CD4-positive, alpha-beta memory T cell (primary cell): Measurements from ENCODE around the gene SMKR1. TPM values are rescaled to one million over a fixed set of nuclear protein-coding genes. Genes with fewer than 3 reads are reported as not detected.

ENCODE experiments used
- CTCF ChIA-PET: fragments of 350-600 bp; sonication (Branson Sonifier 250); formaldehyde crosslinking; loops from one replicate; lab custom pipeline; 2021; ENCODE audit warnings: inconsistent platforms; ENCODE audit not compliant: partially characterized antibody; lab: Charles Lee
- POLR2A ChIA-PET: fragments of 350-600 bp; sonication (Branson Sonifier 250); formaldehyde crosslinking; loops from one replicate; lab custom pipeline; 2021; ENCODE audit not compliant: partially characterized antibody; lab: Charles Lee
- DNase-seq, 5 donors: peaks; one replicate each; pipeline versions ENCODE4 v3.0.0 to v3.0.0-alpha.2; 2020 to 2022; ENCODE audit warnings: mixed read lengths in 1 of 5
- H3K27ac ChIP-seq: one replicate; pipeline ENCODE4 v1.7.0; 2013; ENCODE audit warnings: low read depth, low read length
- H3K27me3 ChIP-seq: 2 replicates; pipeline ENCODE4 v1.7.0; 2013; ENCODE audit warnings: mild to moderate bottlenecking, low read length, moderate library complexity; ENCODE audit not compliant: insufficient read depth
- H3K36me3 ChIP-seq: 2 replicates; pipeline ENCODE4 v1.7.0; 2013; ENCODE audit warnings: mild to moderate bottlenecking, low read length, moderate library complexity; ENCODE audit not compliant: insufficient read depth
- H3K4me1 ChIP-seq: 2 replicates; pipeline ENCODE4 v1.7.0; 2013; ENCODE audit warnings: mild to moderate bottlenecking, low read length, moderate library complexity; ENCODE audit not compliant: insufficient read depth
- H3K4me3 ChIP-seq, 2 donors: one replicate each; pipeline ENCODE4 v1.7.0; 2013; ENCODE audit warnings: low read length in 2 of 2, mild to moderate bottlenecking in 1 of 2
- H3K9me3 ChIP-seq, 2 donors: one replicate each; pipeline ENCODE4 v1.7.0; 2013; ENCODE audit warnings: low read length in 2 of 2, control low read depth in 1 of 2; ENCODE audit not compliant: control insufficient read depth in 1 of 2
- H3K27ac Mint-ChIP-seq, 7 donors: one replicate each; pipeline ENCODE4 v1.8.0; 2020 to 2021; ENCODE audit warnings: mixed read lengths in 7 of 7, mild to moderate bottlenecking in 6 of 7, inconsistent platforms in 3 of 7, moderate library complexity in 3 of 7
- H3K27me3 Mint-ChIP-seq, 2 donors: one replicate each; pipeline ENCODE4 v1.8.0; 2020 to 2021; ENCODE audit warnings: mixed read lengths in 2 of 2
- H3K36me3 Mint-ChIP-seq, 2 donors: one replicate each; pipeline ENCODE4 v1.8.0; 2020 to 2021; ENCODE audit warnings: mixed read lengths in 2 of 2, inconsistent platforms in 1 of 2, mild to moderate bottlenecking in 1 of 2
- H3K4me1 Mint-ChIP-seq, 4 donors: one replicate each; pipeline ENCODE4 v1.8.0; 2020 to 2021; ENCODE audit warnings: mixed read lengths in 4 of 4, mild to moderate bottlenecking in 1 of 4
- H3K4me3 Mint-ChIP-seq, 8 donors: one replicate each; pipeline ENCODE4 v1.8.0; 2020 to 2021; ENCODE audit warnings: mixed read lengths in 8 of 8, mild to moderate bottlenecking in 7 of 8, moderate library complexity in 6 of 8, inconsistent platforms in 3 of 8
- H3K9me3 Mint-ChIP-seq, 8 donors: one replicate each; pipeline ENCODE4 v1.8.0; 2020 to 2021; ENCODE audit warnings: mixed read lengths in 8 of 8, mild to moderate bottlenecking in 5 of 8, inconsistent platforms in 3 of 8, moderate library complexity in 1 of 8
- intact Hi-C: fragments of 100-400 bp; cut with micrococcal nuclease; formaldehyde crosslinking; loops from one replicate; pipeline ENCODE4 v1.15.1; 2023
- polyA plus RNA-seq, 2 donors: library from polyadenylated mRNA; unstranded; fragments of 300-500 nt; fragmentation: Illumina TruSeq; gene quantifications; one replicate each; pipeline ENCODE4 v1.2.3, GENCODE V29; 2021
- total RNA-seq, 2 experiments: library from RNA; stranded (reverse); gene quantifications; one replicate each; pipeline ENCODE4 v1.2.3, GENCODE V29; 2021

SMKR1 gene
- total and polyA plus RNA-seq, 4 experiments from 2014 or later = 1.2 to 7.9 (median 2.0) TPM

DNA sequence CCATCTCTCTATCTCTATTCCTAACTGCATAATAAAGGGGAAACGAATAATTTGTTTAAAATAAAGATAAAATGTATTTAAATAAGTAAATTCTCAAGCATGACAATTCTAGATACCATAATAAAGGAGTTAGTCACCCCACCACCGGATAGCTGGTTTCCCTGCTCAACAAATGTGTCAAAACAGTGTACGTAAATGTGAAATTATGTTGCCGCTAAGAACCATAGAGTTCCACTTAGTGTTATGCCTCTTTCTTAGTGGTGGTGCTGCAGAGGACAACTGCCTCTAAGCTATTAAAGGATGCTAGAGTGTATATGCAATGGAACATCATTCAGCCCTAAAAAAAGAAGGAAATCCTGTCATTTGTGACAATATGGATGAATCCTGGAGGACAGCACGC, 42.4 kb downstream of the SMKR1 start:
- Histone ChIP-seq H3K27me3 (no peaks in the 10 kb centered on the region), H3K4me3 (no peak overlapping the region), H3K27ac (no peak overlapping the region), H3K4me1 (no peaks in the 10 kb centered on the region), H3K9me3 (no peaks in the 10 kb centered on the region), H3K36me3 (no peaks in the 10 kb centered on the region)
- H3K27me3 Mint-ChIP-seq = peaks cover 3% of the 10 kb centered on the region in 2 donors
- H3K27ac Mint-ChIP-seq = no peak overlapping the region
- H3K4me3 Mint-ChIP-seq = no peak overlapping the region
- H3K9me3 Mint-ChIP-seq = no peaks in the 10 kb centered on the region
- DNase-seq = no peak
- POLR2A ChIA-PET = no interaction called here
- CTCF ChIA-PET = no interaction called here
- no peaks in the 10 kb centered on the region for H3K4me1 Mint-ChIP-seq
- intact Hi-C loops = no loop called here
- H3K36me3 Mint-ChIP-seq = no peaks in the 10 kb centered on the region

DNA sequence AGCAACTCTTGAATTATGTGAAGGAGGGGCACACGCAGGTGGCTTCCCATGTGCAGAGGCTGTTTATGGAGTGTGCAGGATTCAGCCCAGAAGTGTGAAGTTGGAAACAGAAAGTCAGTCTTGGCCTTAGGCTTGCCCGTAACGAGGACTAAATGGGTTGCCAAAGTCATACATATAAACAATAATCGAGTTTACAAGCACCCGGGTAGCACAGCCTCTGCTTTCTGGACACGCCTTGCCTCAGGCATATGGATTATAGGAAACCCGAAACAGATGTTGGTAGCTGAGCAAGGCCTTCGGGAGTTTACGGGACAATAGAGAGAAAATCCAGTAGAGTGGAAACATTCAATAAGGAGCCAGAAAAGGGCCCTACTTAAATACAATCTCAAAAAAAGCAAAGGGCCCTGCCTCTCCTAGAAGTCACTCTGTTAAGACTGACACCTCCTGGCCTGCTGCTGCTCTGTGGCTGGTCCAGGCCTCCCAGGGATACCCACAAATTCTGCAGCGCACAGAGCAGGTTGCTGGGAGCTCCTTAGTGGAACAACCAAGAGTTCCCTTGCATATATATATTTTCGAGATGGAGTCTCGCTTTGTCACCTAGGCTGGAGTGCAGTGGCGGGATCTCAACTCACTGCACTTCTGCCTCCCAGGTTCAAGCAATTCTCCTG, 48.5 kb downstream of the SMKR1 start:
- H3K36me3 Mint-ChIP-seq = no peaks in the 10 kb centered on the region
- H3K27me3 ChIP-seq = peaks cover 4% of the 10 kb centered on the region
- H3K4me1 Mint-ChIP-seq = peaks cover 5 to 6% (median 5%) of the 10 kb centered on the region in 4 donors
- no peaks in the 10 kb centered on the region for H3K36me3 ChIP-seq
- no peaks in the 10 kb centered on the region for H3K9me3 Mint-ChIP-seq
- H3K4me1 ChIP-seq = no peaks in the 10 kb centered on the region
- no peaks in the 10 kb centered on the region for H3K9me3 ChIP-seq
- DNase-seq = no peak
- ChIA-PET CTCF (interaction anchor here (1.1 kb wide), 1 partner anchor 97 kb away, joined by 3 read pairs; no protein-coding TSS in a partner anchor), POLR2A (no interaction called here)
- H3K27ac ChIP-seq = no peak overlapping the region
- no peak overlapping the region for H3K4me3 Mint-ChIP-seq
- intact Hi-C loops = no loop called here
- no peaks in the 10 kb centered on the region for H3K27me3 Mint-ChIP-seq
- H3K27ac Mint-ChIP-seq = peak overlapping the region in 1 of 7 donors; percentile 1
- no peak overlapping the region for H3K4me3 ChIP-seq

DNA sequence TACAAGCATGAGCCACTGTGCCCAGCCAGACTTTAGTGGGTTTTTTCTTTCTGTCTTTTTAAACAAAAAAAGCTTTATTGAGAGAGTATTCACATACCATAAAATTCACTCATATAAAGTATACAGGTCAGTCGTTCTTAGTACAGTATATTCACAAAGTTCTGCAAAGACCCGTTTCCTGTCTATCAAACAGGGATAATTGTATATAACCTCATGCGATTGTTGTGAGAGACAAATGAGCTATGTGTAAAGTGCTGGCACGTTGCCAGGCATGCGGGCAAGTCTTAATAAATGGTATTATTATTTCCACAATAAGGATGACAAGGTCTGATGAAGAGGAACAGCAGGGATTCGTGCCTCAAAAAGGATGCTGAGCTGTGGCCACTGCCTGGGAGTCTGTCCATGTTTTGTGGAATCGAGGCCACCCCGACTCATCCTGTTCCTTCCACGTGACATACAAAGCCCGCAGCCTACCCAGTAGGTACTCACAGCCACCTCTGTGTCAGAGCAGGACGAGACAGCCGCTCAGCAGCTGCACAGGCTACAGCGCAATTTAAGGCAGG, 51.6 kb downstream of the SMKR1 start:
- H3K36me3 Mint-ChIP-seq = no peaks in the 10 kb centered on the region
- H3K9me3 Mint-ChIP-seq = no peaks in the 10 kb centered on the region
- H3K4me1 Mint-ChIP-seq = peaks cover 5 to 6% (median 5%) of the 10 kb centered on the region in 4 donors
- no peaks in the 10 kb centered on the region for H3K4me1 ChIP-seq
- POLR2A ChIA-PET = no interaction called here
- intact Hi-C loops = no loop called here
- H3K27ac Mint-ChIP-seq = peak overlapping the region in 4 of 7 donors; percentile 1 to 71 (median 52)
- H3K27me3 ChIP-seq = peaks cover 4% of the 10 kb centered on the region
- H3K27me3 Mint-ChIP-seq = no peaks in the 10 kb centered on the region
- H3K4me3 Mint-ChIP-seq = peak overlapping the region in 6 of 8 donors; percentile 3 to 78 (median 60)
- CTCF ChIA-PET = no interaction called here
- H3K36me3 ChIP-seq = no peaks in the 10 kb centered on the region
- no peaks in the 10 kb centered on the region for H3K9me3 ChIP-seq
- H3K27ac ChIP-seq = no peak overlapping the region
- peak; percentile 29 to 50 (median 42) for DNase-seq
- no peak overlapping the region for H3K4me3 ChIP-seq

DNA sequence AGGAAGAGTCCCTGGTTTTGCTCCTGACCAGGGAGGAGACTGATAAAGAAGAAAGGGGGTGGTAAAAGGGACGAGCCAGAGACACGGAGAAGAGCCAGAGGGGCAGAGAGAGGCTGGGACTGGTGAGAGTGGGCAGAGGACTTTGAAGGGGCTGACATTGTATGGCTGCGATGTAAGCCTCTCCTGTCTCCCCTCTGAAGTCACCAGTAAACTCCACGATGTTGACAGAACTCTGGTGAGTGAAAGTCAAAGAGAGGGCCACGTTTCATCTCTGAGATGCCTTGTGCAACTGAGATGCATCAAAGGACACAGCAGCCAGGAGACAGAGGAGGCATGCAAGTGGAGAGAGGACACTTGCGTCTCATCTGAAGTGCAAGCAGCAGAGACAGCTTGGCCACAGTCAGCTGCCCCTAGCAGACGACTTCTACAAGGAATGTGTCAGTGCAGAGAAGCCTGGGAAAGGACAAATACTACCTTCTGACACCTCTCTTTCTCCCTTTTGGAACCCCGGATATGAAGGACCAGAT, 54.3 kb downstream of the SMKR1 start:
- intact Hi-C loops = no loop called here
- H3K4me1 Mint-ChIP-seq = peaks cover 5 to 6% (median 5%) of the 10 kb centered on the region in 4 donors
- DNase-seq = no peak
- Histone ChIP-seq H3K27ac (no peak overlapping the region), H3K9me3 (no peaks in the 10 kb centered on the region), H3K4me1 (no peaks in the 10 kb centered on the region), H3K36me3 (no peaks in the 10 kb centered on the region), H3K4me3 (no peak overlapping the region), H3K27me3 (peaks cover 4% of the 10 kb centered on the region)
- POLR2A ChIA-PET = no interaction called here
- no peak overlapping the region for H3K4me3 Mint-ChIP-seq
- H3K27me3 Mint-ChIP-seq = peaks cover 0 to 3% of the 10 kb centered on the region in 2 donors
- no peaks in the 10 kb centered on the region for H3K9me3 Mint-ChIP-seq
- H3K36me3 Mint-ChIP-seq = no peaks in the 10 kb centered on the region
- CTCF ChIA-PET = interaction anchor here (0.6 kb wide), 1 partner anchor 1117 kb away, joined by 3 read pairs; no protein-coding TSS in a partner anchor
- H3K27ac Mint-ChIP-seq = no peak overlapping the region

DNA sequence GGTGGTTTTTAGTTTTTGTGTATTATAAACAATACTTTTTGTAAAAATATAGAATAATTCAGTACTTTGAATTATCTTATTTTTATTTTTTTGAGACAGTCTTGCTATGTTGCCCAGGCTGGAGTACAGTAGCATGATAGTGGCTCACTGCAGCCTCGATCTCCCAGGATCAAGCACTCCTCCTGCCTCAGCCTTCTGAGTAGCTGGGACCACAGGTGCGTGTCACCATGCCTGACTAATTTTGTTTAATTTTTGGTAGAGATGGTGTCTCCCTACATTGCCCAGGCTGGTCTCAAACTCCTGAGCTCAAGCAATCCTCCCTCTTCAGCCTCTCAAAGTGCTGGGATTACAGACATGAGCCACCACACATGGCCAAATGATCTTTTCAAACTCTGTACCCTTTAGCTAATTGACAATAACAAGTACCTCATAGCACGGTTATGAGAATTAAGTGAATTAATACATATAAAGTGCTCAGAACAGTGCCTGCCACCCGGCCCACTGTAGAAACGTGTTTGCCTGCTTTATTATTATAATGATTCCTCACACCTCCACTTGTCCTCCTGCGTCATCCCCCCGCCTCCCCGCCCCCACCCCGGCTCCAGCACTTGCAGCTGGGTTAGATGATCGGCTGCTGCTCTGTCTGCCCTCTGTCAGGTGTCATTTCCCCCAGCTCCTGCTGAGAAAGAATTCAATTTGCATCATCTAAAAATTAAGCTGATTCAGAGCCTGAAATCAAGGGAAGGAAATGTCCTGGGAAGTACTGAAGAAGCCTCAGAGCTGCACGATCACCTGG, 55.6 kb downstream of the SMKR1 start:
- no peaks in the 10 kb centered on the region for H3K9me3 ChIP-seq
- Mint-ChIP-seq H3K4me1 (peaks cover 5 to 6% (median 5%) of the 10 kb centered on the region in 4 donors), H3K36me3 (no peaks in the 10 kb centered on the region), H3K27me3 (peaks cover 0 to 7% of the 10 kb centered on the region in 2 donors), H3K9me3 (no peaks in the 10 kb centered on the region), H3K27ac (no peak overlapping the region), H3K4me3 (no peak overlapping the region)
- H3K27me3 ChIP-seq = peaks cover 2% of the 10 kb centered on the region
- intact Hi-C loops = no loop called here
- H3K4me3 ChIP-seq = no peak overlapping the region
- POLR2A ChIA-PET = no interaction called here
- CTCF ChIA-PET = interaction anchor here (0.8 to 2.1 kb wide), 2 partner anchors 10 to 79 kb away, joined by 3 to 4 read pairs; no protein-coding TSS in a partner anchor
- H3K4me1 ChIP-seq = no peaks in the 10 kb centered on the region
- H3K36me3 ChIP-seq = no peaks in the 10 kb centered on the region
- no peak for DNase-seq
- no peak overlapping the region for H3K27ac ChIP-seq

DNA sequence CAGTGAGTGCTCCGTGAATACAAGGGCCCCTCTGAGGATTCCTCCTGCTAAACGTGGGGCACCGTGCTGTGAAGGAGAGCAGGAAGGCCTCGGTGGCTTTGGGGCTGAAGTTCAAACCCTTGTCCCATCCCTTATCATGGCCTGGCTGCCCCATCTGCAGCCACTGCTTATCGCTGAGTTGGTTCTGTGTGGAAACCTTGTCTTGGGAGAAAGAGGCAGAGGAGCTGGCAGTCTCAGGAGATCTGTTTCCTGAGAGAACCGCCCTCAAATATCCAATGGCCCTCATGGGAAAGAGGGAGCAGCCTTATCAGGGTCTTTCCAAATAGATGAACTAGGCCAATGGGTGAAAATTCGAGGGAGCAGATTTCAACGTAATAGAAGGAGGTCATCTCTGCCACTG, 57.2 kb downstream of the SMKR1 start:
- H3K36me3 ChIP-seq = no peaks in the 10 kb centered on the region
- H3K9me3 Mint-ChIP-seq = no peaks in the 10 kb centered on the region
- H3K36me3 Mint-ChIP-seq = no peaks in the 10 kb centered on the region
- H3K4me3 Mint-ChIP-seq = no peak overlapping the region
- ChIA-PET CTCF (interaction anchor here (2.1 kb wide), 1 partner anchor 8 kb away, joined by 4 read pairs; no protein-coding TSS in a partner anchor), POLR2A (no interaction called here)
- H3K27ac ChIP-seq = no peak overlapping the region
- no peaks in the 10 kb centered on the region for H3K4me1 ChIP-seq
- peak overlapping the region in 1 of 7 donors; percentile 8 for H3K27ac Mint-ChIP-seq
- no peaks in the 10 kb centered on the region for H3K27me3 ChIP-seq
- DNase-seq = no peak
- no peaks in the 10 kb centered on the region for H3K9me3 ChIP-seq
- no peaks in the 10 kb centered on the region for H3K4me1 Mint-ChIP-seq
- intact Hi-C loops = no loop called here
- H3K27me3 Mint-ChIP-seq = peaks cover 2 to 10% of the 10 kb centered on the region in 2 donors
- H3K4me3 ChIP-seq = no peak overlapping the region

DNA sequence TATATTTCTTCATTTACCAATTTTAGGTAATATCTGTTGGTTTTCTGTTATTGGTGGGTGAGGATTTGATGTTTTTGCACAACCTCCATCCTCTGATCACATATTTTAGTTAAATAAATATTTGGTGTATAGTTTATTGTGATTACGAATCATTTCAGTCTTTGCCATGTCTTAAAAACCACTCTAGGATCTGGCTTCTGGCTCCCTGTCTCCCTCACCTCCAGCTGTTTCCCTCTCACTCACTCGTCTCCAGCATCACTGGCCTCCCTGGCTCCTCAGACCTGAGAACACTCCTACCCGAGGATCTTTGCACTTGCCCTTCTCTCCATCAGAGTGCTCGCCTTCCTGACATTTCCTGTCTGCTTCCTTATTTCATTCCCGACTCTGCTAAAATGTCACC, 58.5 kb downstream of the SMKR1 start:
- Histone ChIP-seq H3K9me3 (no peaks in the 10 kb centered on the region), H3K4me3 (no peak overlapping the region), H3K36me3 (no peaks in the 10 kb centered on the region), H3K4me1 (no peaks in the 10 kb centered on the region), H3K27me3 (no peaks in the 10 kb centered on the region), H3K27ac (no peak overlapping the region)
- Mint-ChIP-seq H3K27me3 (peaks cover 7 to 14% of the 10 kb centered on the region in 2 donors), H3K4me3 (no peak overlapping the region), H3K4me1 (no peaks in the 10 kb centered on the region), H3K27ac (peak overlapping the region in 1 of 7 donors; percentile 22), H3K36me3 (no peaks in the 10 kb centered on the region), H3K9me3 (no peaks in the 10 kb centered on the region)
- CTCF ChIA-PET = no interaction called here
- no peak for DNase-seq
- intact Hi-C loops = no loop called here
- POLR2A ChIA-PET = no interaction called here
